ENCODE data around the gene EXD3. TPM values are rescaled to one million over a fixed set of nuclear protein-coding genes. Genes with fewer than 3 reads are reported as not detected.
A peak's percentile ranks its signal among the peaks of the same experiment; 100 is the strongest.

The EXD3 gene
- total and polyA plus RNA-seq, 2 donors (not counting 1 experiment from before 2014, with no cell fraction given) = 2.6 to 13.0 TPM

- DNase-seq (ENCODE audit: low read depth in 2 of 2) = no peak
- Histone ChIP-seq H3K4me1 (ENCODE audit: control insufficient read depth, extremely low read depth, insufficient read depth, low read length) (peaks cover 4% of the 10 kb centered on the region), H3K79me2 (ENCODE audit: control insufficient read depth, insufficient read depth, low read length) (no peaks in the 10 kb centered on the region), H2AFZ (ENCODE audit: low read length) (peak overlapping the region; percentile 69), H3K27ac (ENCODE audit: insufficient read depth, low read length) (no peak overlapping the region), H4K20me1 (ENCODE audit: control insufficient read depth, extremely low read depth, insufficient read depth, low read length) (no peaks in the 10 kb centered on the region), H3K4me2 (ENCODE audit: extremely low read depth, insufficient read depth, low read length) (no peak overlapping the region), H3K4me3 (replicated peaks in 1 of 4; ENCODE audit: control extremely low read depth in 1 of 4, insufficient read depth in 1 of 4, low read depth in 3 of 4, low read length in 4 of 4) (no peak overlapping the region), H3K9me3 (ENCODE audit: control insufficient read depth, insufficient read depth, low read depth, low read length) (no peaks in the 10 kb centered on the region), H3K27me3 (ENCODE audit: control insufficient read depth, insufficient read depth, low read length) (peaks cover 4% of the 10 kb centered on the region), H3K36me3 (ENCODE audit: control insufficient read depth, insufficient read depth, low read length) (no peaks in the 10 kb centered on the region), H3K9ac (ENCODE audit: insufficient read depth, low read length) (no peak overlapping the region)
- no peak for TF ChIP-seq CTCF (conservative IDR thresholded peaks at IDR 0.05 in 1 of 2, IDR thresholded peaks at IDR 0.05 in 1 of 2; ENCODE audit: low read depth in 1 of 2, low read length in 2 of 2)
- TF ChIP-seq EZH2 (IDR thresholded peaks at IDR 0.05; ENCODE audit: low read length, missing control alignments) = no peak
Measured at GRCh38 chr9:137305798-137306065, 117.2 kb downstream of the EXD3 start.

- Histone ChIP-seq H3K27ac (ENCODE audit: insufficient read depth, low read length) (no peak overlapping the region), H3K4me2 (ENCODE audit: extremely low read depth, insufficient read depth, low read length) (peak overlapping the region; percentile 17)
Measured at GRCh38 chr9:137305060-137305797, 117.7 kb downstream of the EXD3 start.

More at GRCh38 chr9:137305060-137305797, 117.7 kb downstream of the EXD3 start:
- peak overlapping the region; percentile 36 for H3K9ac ChIP-seq (ENCODE audit: insufficient read depth, low read length)
- no peak overlapping the region for H3K4me3 ChIP-seq (replicated peaks in 1 of 4; ENCODE audit: control extremely low read depth in 1 of 4, insufficient read depth in 1 of 4, low read depth in 3 of 4, low read length in 4 of 4)
- peak overlapping the region; percentile 69 for H2AFZ ChIP-seq (ENCODE audit: low read length)
- peak; percentile 2 to 17 for TF ChIP-seq CTCF (conservative IDR thresholded peaks at IDR 0.05 in 1 of 2, IDR thresholded peaks at IDR 0.05 in 1 of 2; ENCODE audit: low read depth in 1 of 2, low read length in 2 of 2)
- TF ChIP-seq EZH2 (IDR thresholded peaks at IDR 0.05; ENCODE audit: low read length, missing control alignments) = no peak
- DNase-seq (ENCODE audit: low read depth in 2 of 2) = peak; percentile 31 to 46
- H3K27me3 ChIP-seq (ENCODE audit: control insufficient read depth, insufficient read depth, low read length) = peaks cover 4% of the 10 kb centered on the region
- no peaks in the 10 kb centered on the region for H3K36me3 ChIP-seq (ENCODE audit: control insufficient read depth, insufficient read depth, low read length)
- peaks cover 4% of the 10 kb centered on the region for H3K4me1 ChIP-seq (ENCODE audit: control insufficient read depth, extremely low read depth, insufficient read depth, low read length)
- no peaks in the 10 kb centered on the region for H4K20me1 ChIP-seq (ENCODE audit: control insufficient read depth, extremely low read depth, insufficient read depth, low read length)
- no peaks in the 10 kb centered on the region for H3K9me3 ChIP-seq (ENCODE audit: control insufficient read depth, insufficient read depth, low read depth, low read length)
- H3K79me2 ChIP-seq (ENCODE audit: control insufficient read depth, insufficient read depth, low read length) = no peaks in the 10 kb centered on the region
